ENCODE measurements around the gene HMGB2.

HMGB2 gene

GRCh38 chr4:173334891-173335752, 964 bp upstream of the HMGB2 start:
- DNase-seq (ENCODE audit: low spot score): peak; percentile 89

- DNase-seq (ENCODE audit: low spot score): peak; percentile 17
Measured at GRCh38 chr4:173333658-173334084, 487 bp downstream of the HMGB2 start.

GRCh38 chr4:173332963-173333657, 1.0 kb downstream of the HMGB2 start:
- no peak for DNase-seq (ENCODE audit: low spot score)

- no peak for DNase-seq (ENCODE audit: low spot score)
Measured at GRCh38 chr4:173332021-173332487, 2.1 kb downstream of the HMGB2 start.

- no peak for DNase-seq (ENCODE audit: low spot score)
Measured at GRCh38 chr4:173330590-173330989, 3.6 kb downstream of the HMGB2 start.

GRCh38 chr4:173328236-173328901, 5.8 kb downstream of the HMGB2 start:
- DNase-seq (ENCODE audit: low spot score): no peak

GRCh38 chr4:173325007-173325736, 9.0 kb downstream of the HMGB2 start:
- no peak for DNase-seq (ENCODE audit: low spot score)

GRCh38 chr4:173319696-173320095, 14.5 kb downstream of the HMGB2 start:
- DNase-seq (ENCODE audit: low spot score): no peak

GRCh38 chr4:173318648-173319211, 15.4 kb downstream of the HMGB2 start:
- DNase-seq (ENCODE audit: low spot score): no peak

GRCh38 chr4:173318240-173318639, 15.9 kb downstream of the HMGB2 start:
- DNase-seq (ENCODE audit: low spot score): no peak

- peak; percentile 25 for DNase-seq (ENCODE audit: low spot score)
Measured at GRCh38 chr4:173317004-173317403, 17.2 kb downstream of the HMGB2 start.

- DNase-seq (ENCODE audit: low spot score): no peak
Measured at GRCh38 chr4:173316060-173316459, 18.1 kb downstream of the HMGB2 start.

- no peak for DNase-seq (ENCODE audit: low spot score)
Measured at GRCh38 chr4:173314715-173315114, 19.4 kb downstream of the HMGB2 start.

- no peak for DNase-seq (ENCODE audit: low spot score)
Measured at GRCh38 chr4:173311368-173311767, 22.8 kb downstream of the HMGB2 start.

GRCh38 chr4:173307778-173308177, 26.4 kb downstream of the HMGB2 start:
- DNase-seq (ENCODE audit: low spot score): no peak

GRCh38 chr4:173301518-173302201, 32.5 kb downstream of the HMGB2 start:
- no peak for DNase-seq (ENCODE audit: low spot score)

GRCh38 chr4:173294444-173294843, 39.7 kb downstream of the HMGB2 start:
- no peak for DNase-seq (ENCODE audit: low spot score)

GRCh38 chr4:173293663-173294062, 40.5 kb downstream of the HMGB2 start:
- DNase-seq (ENCODE audit: low spot score): no peak

GRCh38 chr4:173291899-173292298, 42.3 kb downstream of the HMGB2 start:
- no peak for DNase-seq (ENCODE audit: low spot score)

GRCh38 chr4:173289353-173289727, 44.8 kb downstream of the HMGB2 start:
- DNase-seq (ENCODE audit: low spot score): no peak
